HK-2 (cell line): ENCODE data around the gene R3HDML.
"Not testable (repeated sequence)": the region's sequence is repeated elsewhere in the genome, so short reads cannot be mapped to it uniquely, and the experiment has no call there.

Experiments used
- DNase-seq: peaks from one replicate; pipeline ENCODE4 v3.0.0-alpha.2; 2018; ENCODE audit not compliant: unreplicated experiment

The R3HDML gene, protein sequence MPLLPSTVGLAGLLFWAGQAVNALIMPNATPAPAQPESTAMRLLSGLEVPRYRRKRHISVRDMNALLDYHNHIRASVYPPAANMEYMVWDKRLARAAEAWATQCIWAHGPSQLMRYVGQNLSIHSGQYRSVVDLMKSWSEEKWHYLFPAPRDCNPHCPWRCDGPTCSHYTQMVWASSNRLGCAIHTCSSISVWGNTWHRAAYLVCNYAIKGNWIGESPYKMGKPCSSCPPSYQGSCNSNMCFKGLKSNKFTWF

DNA sequence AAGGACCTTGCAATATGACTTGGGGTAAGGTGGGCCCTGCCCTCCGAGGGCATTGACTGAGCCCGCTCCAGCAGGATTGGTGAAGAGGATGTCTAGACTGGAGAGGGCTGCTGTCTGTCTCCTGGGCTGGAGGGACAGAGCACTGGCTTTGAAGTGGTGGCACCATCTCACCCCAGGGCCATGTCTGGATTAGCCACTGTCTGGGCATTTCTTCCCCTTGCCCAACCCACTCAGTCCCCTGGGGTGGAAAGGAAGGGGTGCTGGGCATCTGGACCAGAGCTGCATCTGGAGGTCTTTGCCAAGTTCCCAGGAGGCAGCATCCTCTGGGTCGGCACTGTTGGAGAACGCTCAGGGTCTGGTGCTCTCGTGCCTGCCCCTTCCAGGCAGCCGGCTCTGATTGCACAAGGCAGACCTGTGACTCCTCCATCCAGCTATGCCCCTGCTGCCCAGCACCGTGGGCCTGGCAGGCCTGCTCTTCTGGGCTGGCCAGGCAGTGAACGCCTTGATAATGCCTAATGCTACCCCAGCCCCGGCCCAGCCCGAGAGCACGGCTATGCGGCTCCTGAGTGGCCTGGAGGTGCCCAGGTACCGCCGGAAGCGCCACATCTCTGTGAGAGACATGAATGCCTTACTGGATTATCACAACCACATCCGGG is at the start of gene R3HDML:
R3HDML (plus strand) TSS at position 319 of the 656 bp plus-strand sequence; CDS start at position 434, 115 bp downstream.
- DNase-seq: no peak

DNA sequence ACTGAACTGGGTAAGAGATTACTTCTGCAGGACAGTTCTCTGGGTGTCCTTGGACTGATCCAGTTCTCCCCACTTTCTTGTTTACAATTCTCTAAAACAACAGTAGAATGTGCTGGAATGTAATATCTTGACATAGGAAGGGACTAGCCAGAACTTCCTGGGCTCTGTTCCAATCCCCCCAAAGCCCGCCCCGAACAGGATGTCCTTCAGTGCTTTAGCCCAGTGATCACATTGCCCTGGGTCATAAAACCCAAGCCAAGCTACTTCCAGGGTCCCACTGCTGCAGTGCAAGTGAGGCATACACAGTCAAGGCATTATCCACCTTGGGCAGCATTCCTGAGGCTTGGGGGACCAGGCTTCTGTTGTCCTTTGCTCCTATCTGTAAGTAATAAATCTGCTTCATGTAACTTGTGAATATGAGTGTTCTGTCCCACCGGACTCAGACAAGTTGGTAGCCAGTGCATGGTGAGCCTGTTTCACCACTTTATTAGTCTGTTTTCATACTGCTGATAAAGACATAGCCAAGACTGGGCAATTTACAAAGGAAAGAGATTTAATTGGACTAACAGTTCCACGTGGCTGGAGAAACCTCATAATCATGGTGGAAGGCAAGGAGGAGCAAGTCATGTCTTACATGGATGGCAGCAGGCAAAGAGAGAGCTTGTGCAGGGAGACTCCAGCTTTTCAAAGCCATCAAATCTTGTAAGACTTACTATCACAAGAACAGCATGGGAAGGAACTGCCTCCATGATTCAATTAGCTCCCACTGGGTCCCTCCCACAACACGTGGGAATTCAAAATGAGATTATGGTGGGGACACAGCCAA is 49.4 kb upstream of the R3HDML start:
- DNase-seq: no peak

DNA sequence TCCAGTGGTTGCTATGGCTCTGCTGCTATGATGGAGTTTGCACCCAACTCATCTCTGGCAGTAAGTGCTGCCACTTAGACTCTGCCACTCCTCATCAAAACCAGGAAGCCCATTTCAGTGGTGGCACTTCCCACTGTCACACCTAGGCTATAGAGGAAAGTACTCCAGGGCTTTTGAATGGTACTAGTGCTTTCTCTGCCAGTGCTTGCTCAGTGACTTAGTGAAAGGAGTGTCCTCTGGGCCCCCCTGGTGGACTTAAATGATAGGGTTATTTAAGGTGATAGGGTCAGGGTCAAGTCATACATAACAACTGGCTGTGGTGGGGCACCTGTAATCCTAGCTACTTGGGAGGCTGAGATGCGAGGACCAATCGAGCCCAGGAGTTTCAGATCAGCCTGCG is 48.6 kb upstream of the R3HDML start:
- DNase-seq: no peak

DNA sequence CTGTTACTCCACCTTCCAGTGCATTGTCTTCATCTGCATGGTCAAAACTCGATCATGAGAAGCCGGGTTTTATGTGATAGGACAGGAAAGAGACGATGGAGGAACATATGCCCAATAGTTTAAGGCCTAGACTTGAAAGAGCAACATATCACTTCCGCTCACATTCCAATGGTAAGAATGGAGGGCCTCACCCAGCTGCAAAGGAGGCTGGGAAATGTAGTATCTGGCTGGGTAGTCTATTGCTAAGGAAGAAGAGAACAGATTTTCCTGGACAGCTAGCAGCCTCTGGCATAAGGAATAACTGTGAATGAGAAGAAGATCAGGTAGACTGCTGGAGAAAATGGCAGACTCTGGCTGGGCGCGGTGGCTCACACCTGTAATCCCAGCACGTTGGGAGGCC is 45.1 kb upstream of the R3HDML start:
- DNase-seq: no peak

DNA sequence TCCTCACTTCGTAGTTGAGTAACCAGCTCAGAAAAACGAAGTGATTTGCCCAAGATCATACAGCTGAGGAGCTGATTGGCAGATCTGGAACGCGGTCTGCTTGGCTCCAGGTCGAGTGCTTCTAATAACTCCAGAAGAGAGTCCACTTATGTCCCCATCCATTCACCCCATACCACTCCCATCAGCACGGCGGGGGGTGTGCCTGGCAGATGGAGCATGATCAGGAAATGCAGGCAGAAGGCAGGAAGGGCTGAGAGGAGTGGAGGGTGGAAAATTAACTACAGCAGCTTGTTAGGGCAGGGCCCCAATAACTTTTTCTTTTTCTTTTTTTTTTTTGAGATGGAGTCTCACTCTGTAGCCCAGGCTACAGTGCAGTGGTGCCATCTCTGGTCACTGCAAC is 40.8 kb upstream of the R3HDML start:
- no peak for DNase-seq

DNA sequence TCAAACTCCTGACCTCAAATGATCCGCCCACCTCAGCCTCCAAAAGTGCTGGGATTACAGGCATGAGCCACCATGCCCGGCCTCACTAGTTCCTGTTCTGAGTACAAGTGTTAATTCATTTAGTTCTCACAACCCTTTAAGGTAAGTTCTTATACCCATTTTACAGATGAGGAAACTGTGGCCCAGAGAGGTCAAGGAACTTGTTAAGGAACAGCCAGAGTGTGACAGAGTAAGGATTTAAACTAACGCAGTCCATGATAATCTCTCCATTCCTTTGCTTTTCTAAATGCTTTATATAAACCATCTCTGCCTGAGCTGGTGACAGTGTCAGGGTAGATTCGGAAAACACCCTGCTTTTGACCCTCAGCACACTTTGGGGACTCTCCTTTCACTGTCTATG is 39.1 kb upstream of the R3HDML start:
- DNase-seq: no peak

DNA sequence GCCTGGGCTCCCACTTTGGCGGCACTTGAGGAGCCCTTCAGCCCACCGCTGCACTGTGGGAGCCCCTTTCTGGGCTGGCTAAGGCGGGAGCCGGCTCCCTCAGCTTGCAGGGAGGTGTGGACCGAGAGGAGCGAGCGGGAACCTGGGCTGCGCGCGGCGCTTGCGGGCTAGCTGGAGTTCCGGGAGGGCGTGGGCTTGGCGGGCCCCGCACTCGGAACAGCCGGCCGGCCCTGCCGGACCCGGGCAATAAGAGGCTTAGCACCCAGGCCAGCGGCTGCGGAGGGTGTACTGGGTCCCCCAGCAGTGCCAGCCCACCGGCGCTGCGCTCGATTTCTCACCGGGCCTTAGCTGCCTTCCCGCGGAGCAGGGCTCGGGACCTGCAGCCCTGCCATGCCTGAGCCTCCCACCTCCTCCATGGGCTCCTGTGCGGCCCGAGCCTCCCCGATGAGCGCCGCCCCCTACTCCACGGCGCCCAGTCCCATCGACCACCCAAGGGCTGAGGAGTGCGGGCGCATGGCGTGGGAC is 37.8 kb upstream of the R3HDML start:
- not testable (repeated sequence) for DNase-seq

DNA sequence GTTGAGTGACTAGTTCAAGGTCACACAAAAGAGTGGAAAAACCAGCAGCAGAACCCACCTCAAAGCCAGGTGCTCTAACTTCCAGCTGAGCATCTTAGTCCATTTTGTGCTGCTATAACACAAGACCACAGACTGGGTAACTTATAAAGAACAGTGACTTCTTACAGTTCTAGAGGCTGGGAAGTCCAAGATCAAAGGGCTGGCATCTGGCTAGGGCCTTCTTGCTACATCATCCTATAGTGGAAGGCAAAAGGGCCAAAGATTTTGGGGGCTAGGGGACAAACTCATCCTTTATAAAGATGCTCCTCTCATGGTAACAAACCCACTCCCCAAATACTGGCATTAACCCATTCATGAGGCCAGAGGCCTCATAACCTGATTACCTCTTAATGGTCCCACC is 35.6 kb upstream of the R3HDML start:
- DNase-seq: no peak

DNA sequence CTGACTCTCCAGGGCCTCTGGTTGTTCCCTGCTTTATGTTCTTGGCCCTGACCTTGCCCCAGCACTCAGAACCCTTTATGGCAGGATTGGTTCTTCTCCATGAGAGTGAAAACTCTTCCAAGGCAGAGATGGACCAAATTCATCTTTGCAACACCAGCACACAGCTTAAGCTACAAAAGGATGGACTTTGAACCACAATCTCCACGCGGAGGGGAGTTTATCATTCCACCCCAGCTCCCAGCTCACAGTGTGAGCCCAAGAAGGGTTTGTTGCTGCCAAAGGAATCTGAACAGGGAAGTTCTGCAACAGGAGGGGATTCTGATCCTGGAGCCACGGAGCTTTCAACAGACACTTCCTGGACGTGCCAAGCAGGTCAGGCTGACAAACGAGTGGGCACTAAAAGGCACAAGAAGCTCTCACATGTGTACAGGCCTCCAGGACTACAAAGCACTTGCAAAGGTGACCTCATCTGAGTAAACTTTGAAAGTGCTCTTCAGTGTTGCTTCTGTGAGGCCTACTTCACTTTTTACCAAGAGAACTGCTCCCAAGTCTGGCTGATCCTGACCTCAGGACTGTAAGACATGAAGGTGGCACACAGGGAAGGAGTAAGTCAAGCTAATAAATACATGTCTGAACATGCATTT is 34.7 kb upstream of the R3HDML start:
- DNase-seq: no peak

DNA sequence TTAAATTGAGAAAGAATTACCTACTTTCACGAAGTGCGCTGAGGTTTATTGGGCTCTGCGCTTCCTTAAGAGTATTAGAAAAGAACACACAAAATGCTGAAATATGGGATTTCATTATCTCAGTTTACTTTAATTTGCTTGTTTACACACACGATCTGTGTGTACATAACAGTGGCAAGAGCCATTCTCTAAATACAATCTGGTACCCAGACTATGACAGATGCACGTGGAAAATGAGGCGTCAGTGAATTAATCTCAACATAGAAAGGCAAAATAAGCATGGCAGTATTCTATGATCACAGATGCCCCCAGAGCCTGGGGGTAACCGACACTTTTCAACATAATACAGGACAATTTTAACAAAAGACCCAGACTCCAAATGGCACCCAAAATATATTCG is 34.1 kb upstream of the R3HDML start:
- no peak for DNase-seq

DNA sequence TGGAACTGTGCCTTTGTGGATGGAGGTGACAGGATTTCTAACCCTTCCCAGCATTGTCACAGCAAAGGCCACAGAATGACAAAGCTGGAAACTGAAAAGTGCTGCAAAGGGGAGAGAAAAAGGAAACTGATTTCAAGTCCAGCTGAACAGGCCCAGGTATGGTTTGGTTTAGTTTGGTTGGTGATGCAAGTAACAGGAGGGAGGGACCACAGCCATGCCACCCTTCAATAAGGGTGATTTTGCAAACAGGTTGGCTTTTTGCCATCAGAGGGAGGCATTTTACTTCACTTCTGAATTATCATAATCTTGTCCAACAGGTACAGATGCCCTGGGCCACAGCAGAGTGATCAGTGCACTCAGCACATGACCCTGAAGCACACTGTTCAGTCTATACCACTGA is 32.5 kb upstream of the R3HDML start:
- no peak for DNase-seq

DNA sequence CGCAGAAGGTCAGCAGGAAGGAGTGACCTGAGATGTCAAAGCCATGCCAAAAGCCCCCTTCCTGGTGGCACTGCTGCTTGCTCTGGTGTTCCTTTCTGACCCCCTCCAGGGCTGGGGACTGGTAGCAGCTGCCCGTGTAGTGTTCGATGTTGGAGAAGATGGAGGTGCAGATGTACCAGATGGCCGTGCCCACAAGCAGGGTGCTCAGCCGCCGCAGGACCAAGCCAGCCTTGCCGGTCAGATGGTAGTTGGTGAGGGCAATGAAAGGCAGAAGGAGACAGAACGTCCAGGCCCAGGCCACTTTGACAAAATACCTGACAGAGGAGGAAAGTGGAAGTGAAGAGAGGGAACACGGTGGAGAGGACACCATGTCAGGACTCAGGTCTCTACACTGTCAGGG is 29.9 kb upstream of the R3HDML start:
- no peak for DNase-seq

DNA sequence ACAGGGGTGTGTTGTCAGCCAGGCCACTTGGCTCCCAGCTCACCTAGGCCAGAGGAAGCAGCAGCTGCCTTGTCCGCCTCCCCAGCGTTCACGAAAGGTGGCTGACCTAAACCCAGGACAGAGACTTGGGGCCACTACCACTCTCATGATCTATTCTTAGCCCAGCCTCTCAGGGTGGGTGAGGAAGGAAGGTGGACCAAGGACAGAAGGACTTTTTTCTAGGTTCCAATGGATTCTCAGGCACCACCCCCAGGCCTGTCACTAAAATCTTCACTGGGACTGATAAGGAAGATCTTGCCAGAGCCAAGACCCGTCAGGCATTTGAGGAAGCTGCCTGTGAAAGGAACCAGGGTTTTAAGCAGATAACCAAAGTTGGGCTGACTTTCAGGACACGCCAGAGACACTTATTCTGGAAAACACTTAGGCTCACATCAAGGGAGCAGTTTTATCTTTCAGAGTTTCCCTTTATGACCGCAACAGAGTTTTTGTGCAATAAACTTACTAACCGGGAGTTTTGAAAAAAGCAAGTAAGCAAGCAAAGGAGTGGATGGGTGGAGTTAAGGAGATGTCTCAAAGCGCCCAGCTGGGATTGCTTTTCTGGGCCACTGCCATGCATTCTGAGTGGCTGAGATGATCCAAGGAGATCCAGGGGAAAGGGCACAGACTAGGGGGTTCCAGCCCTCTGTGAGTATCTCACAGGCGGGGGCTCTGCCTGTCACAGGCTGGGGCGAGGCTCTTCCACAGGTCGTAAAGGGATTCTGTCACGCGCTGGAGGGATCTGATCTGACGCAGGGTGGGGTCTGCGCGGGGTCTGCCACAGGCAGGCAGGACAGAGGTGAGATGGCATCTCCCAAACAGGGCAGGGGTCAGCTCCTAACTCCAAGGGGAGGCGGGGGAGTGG is 26.8 kb upstream of the R3HDML start:
- no peak for DNase-seq

DNA sequence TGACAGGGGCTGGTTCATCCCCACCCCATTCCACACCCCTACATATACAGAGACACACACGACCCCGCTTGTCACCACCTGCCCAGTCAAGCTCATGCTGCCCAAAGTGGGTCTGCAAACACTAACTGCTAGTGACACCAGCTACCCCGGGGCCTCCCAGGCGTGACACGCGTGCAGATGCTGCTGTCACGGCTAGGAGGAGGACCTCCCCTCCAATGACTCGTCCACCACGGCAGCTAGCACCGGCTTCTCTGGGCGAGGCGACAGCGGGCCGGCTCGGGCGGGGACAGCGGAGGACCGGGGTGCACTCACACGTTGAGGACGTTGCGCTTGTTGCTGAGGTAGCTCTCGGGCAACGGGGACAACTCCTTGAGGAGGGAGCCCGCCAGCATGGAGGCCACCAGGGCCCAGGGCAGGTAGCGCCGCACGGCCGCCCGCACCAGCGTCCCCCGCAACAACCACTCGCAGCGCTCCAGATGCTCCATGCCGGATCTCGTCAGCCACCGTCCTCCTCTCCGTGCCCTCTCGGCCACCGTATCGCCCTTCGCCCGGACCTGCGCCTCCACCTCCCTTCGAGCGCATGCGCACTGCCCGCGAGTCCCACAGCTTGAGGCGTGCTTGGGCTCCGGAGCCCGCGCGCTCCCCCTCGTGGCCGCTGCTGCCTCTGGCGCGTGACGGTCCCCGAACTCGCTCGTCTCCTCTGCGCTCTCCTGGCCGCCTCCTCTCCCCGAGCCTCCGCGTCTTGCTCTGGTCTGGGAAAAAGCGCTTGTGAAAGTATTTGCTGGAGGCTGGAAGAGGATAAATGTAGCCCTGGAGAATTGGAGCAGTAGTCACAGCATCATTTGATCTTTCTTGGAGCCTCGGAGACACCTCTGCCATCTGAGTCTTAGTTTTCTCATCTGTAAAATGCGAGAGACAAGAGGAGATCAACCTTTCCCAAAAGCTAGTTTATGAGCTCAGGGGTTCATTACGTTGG is 25.9 kb upstream of the R3HDML start, which contains the start of gene FITM2:
FITM2 (minus strand) TSS at position 539 of the 976 bp plus-strand sequence; CDS start at position 485, 54 bp downstream.
- DNase-seq: peak; percentile 100

DNA sequence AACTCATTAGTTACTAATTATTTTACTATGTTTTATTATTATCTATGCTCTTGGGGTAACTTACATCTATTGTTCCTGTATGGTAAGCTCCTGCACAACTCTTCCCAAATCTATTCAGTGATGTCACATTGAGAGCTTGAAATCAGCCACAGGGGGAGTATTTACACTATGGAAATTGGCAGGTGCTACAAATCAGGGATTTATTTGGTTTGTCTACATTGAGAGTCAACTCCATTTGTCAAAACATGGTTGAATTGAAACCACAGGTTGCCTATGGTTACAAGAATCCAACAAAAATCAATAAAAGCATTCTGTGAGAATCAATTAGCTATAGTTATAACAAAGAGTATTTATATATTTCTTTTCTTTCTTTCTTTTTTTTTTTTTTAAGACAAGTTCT is 22.0 kb upstream of the R3HDML start:
- no peak for DNase-seq

DNA sequence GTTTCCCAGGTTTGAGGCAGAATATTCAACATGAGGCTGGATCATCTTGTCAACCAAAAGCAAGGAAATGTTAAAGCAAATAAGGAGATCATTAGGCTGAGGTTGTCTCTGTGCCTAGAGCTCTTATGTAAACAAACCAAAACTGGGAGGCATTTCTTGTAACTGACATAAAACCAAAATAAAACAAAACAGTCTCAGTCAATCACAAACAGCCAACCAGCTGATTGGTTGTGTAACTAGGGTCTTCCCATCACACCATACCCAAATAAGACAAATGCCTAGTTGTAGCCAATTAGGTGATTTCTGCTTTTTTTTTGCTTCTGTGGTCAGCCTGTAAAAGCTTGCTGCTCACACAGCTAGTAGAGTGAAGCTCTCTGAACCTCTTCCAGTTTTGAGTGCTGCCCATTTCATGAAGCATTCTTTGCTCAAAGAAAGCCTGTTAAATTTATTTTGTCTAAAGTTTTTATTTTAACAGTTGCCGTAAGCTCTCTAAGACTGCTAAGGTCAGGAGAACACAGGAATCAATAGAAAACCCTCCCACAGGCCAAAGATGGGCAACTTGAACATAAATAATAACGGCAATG is 16.9 kb upstream of the R3HDML start:
- no peak for DNase-seq

DNA sequence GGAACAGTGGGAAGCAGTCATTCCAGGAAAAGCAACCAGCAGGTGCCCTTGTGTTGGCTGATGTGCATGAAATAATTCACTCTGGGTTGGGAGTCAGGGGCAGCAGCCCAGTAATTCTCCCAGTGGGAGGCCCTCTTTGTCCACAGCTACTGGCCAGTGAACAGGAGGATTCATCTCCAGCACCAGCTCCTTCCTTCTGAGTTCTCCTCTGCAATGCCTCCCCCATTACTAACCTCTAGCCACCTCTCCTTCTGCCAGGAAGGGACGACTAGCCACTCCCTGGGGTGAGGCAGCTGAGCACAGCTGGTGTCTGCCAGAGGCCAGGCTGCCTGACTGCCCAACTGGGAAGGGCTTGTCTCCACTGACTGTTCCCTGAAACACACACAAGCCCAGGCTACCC is 12.5 kb upstream of the R3HDML start:
- no peak for DNase-seq

DNA sequence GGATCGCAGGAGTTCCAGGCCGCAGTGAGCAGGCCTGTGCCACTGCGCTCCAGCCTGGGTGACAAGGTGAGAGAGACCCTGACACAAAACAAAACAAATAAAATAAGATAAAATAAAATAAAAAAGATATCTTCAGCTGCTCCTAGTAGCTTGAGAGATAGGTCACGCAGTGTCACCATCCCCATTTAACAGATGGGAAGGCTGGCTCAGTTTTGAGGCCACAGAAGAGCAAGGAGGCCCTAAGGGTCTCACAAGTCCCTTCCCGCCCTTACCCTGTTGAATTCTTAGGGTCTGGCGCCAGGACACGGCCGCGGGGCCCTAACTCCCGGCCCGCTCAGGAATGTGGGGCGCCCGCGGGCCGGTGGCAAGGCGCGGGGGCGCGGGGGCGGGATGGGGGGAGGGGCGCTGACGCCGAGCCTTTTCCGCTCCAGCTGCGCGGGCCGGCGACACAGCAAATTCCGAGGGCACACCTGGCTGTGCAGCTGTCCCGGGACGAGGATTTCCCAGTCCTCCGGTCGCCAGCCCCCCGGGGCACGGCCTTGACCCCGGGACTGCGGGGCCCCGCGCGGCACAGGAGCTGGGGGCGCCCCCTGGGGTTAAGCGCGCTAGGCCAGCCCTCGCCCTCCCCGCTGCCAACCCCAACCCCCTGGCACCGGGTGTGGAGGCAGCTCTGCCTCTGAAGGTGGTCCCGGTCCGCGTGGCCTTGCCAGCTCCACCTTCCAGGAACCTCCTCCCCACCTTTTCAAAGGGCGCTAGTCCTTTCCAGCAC is 10.3 kb upstream of the R3HDML start:
- DNase-seq: no peak

DNA sequence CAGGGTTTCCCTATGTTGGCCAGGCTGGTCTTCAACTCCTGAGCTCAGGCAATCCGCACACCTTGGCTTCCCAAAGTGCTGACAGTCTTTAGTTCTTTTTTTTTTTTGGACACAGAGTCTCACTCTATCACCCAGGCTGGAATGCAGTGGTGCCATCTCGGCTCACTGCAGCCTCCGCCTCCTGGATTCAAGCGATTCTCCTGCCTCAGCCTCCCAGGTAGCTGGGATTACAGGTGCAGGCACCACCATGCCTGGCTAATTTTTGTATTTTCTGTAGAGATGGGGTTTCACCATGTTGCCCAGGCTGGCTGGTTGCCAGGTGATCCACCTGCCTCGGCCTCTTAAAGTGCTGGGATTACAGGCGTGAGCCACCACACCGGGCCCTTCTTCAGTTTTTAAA is 9.1 kb upstream of the R3HDML start:
- DNase-seq: not testable (repeated sequence)
